Testis (tissue), 2 donors: ENCODE results near the gene TNRC18.

Experiments
- CTCF ChIP-seq, 3 experiments: fragments of 450-650 bp in 2 of 3; fragments of 200-600 bp in 1 of 3; sonication (generic) in 1 of 3; IDR thresholded peaks; one replicate each; pipeline ENCODE4 v1.5.1; 2016 to 2019; ENCODE audit warnings: antibody characterized with exemption in 3 of 3, mild to moderate bottlenecking in 2 of 3, moderate library complexity in 1 of 3
- POLR2A ChIP-seq: fragments of 450-650 bp; IDR thresholded peaks from one replicate; pipeline ENCODE4 v1.6.1; 2017; ENCODE audit warnings: antibody characterized with exemption, mild to moderate bottlenecking, moderate library complexity

- TF ChIP-seq CTCF (IDR thresholded peaks at IDR 0.05) = no peak
- TF ChIP-seq POLR2A = no peak
Measured at GRCh38 chr7:5362466-5362865, 61.2 kb downstream of the TNRC18 start.
